Osteoblast (primary cell): ENCODE measurements around the gene TMA7. TPM values are rescaled to one million over a fixed set of nuclear protein-coding genes. Genes with fewer than 3 reads are reported as not detected.

Source experiments
- DNase-seq: peaks from one replicate; pipeline ENCODE4 v3.0.0; 2011; ENCODE audit warnings: low spot score, mixed read lengths; ENCODE audit not compliant: insufficient read length; ENCODE audit errors: missing footprints
- H2AFZ ChIP-seq: 2 replicates; pipeline ENCODE4 v1.6.0; 2011; ENCODE audit warnings: mild to moderate bottlenecking, low read length
- H3K27ac ChIP-seq: 2 replicates; pipeline ENCODE4 v1.5.1; 2011; ENCODE audit warnings: mild to moderate bottlenecking, low read depth, low read length, moderate library complexity
- H3K27me3 ChIP-seq: 2 replicates; pipeline ENCODE4 v1.6.0; 2012; ENCODE audit warnings: mild to moderate bottlenecking, control low read depth, inconsistent platforms, low read length, moderate library complexity; ENCODE audit not compliant: insufficient read depth
- H3K36me3 ChIP-seq: 2 replicates; pipeline ENCODE4 v1.5.1; 2011; ENCODE audit warnings: mild to moderate bottlenecking, low read length, control low read depth, moderate library complexity; ENCODE audit not compliant: insufficient read depth
- H3K4me1 ChIP-seq: 2 replicates; pipeline ENCODE4 v1.5.1; 2011; ENCODE audit warnings: mild to moderate bottlenecking, low read length, control low read depth, moderate library complexity; ENCODE audit not compliant: insufficient read depth
- H3K4me2 ChIP-seq: 2 replicates; pipeline ENCODE4 v1.6.0; 2011; ENCODE audit warnings: mild to moderate bottlenecking, low read length; ENCODE audit not compliant: insufficient read depth
- H3K4me3 ChIP-seq: fragments of 200-600 bp; sonication (generic); 3 replicates; pipeline ENCODE4 v1.5.1; 2012; ENCODE audit warnings: mild to moderate bottlenecking, low read length, inconsistent platforms; ENCODE audit not compliant: insufficient read depth
- H3K79me2 ChIP-seq: 2 replicates; pipeline ENCODE4 v1.6.0; 2012; ENCODE audit warnings: mild to moderate bottlenecking, low read length, control low read depth, inconsistent platforms; ENCODE audit not compliant: insufficient read depth
- H3K9me3 ChIP-seq: 2 replicates; pipeline ENCODE4 v1.5.1; 2011; ENCODE audit warnings: low read depth, low read length, control low read depth
- H4K20me1 ChIP-seq: 2 replicates; pipeline ENCODE4 v1.6.0; 2012; ENCODE audit warnings: mild to moderate bottlenecking, low read length, control low read depth; ENCODE audit not compliant: insufficient read depth
- CTCF ChIP-seq: IDR thresholded peaks from 2 replicates; pipeline ENCODE4 v1.5.1; 2011; ENCODE audit warnings: mild to moderate bottlenecking, low read depth, low read length, moderate library complexity; ENCODE audit errors: extremely low read depth
- total RNA-seq: library from RNA; depleted of rRNA; stranded (reverse); fragments of >200 nt; gene quantifications from 2 replicates; pipeline ENCODE4 v1.2.3, GENCODE V29; 2012

Gene TMA7
- total RNA-seq, 1 donor, result 128 TPM

GRCh38 chr3:48422681-48423080 is 17.4 kb upstream of the TMA7 start:
- DNase-seq, result peak; percentile 65
- H3K79me2 ChIP-seq, result no peaks in the 10 kb centered on the region
- H3K27ac ChIP-seq, result no peak overlapping the region
- no peak overlapping the region for H3K4me2 ChIP-seq
- peaks cover 5% of the 10 kb centered on the region for H3K27me3 ChIP-seq
- H2AFZ ChIP-seq, result no peak overlapping the region
- no peak for TF ChIP-seq CTCF
- H3K36me3 ChIP-seq, result no peaks in the 10 kb centered on the region
- no peak overlapping the region for H3K4me3 ChIP-seq
- H3K4me1 ChIP-seq, result peaks cover 6% of the 10 kb centered on the region
- H3K9me3 ChIP-seq, result no peaks in the 10 kb centered on the region
- H4K20me1 ChIP-seq, result peaks cover 9% of the 10 kb centered on the region

GRCh38 chr3:48423241-48423882 is 16.7 kb upstream of the TMA7 start:
- no peak for TF ChIP-seq CTCF
- no peaks in the 10 kb centered on the region for H3K36me3 ChIP-seq
- H3K4me3 ChIP-seq, result no peak overlapping the region
- H3K79me2 ChIP-seq, result no peaks in the 10 kb centered on the region
- no peaks in the 10 kb centered on the region for H3K9me3 ChIP-seq
- H3K27ac ChIP-seq, result no peak overlapping the region
- peaks cover 6% of the 10 kb centered on the region for H3K4me1 ChIP-seq
- no peak overlapping the region for H3K4me2 ChIP-seq
- H4K20me1 ChIP-seq, result peaks cover 15% of the 10 kb centered on the region
- DNase-seq, result peak; percentile 85
- H2AFZ ChIP-seq, result no peak overlapping the region
- H3K27me3 ChIP-seq, result peaks cover 10% of the 10 kb centered on the region

GRCh38 chr3:48423883-48424695 is 16.0 kb upstream of the TMA7 start:
- H3K4me2 ChIP-seq, result no peak overlapping the region
- no peaks in the 10 kb centered on the region for H3K9me3 ChIP-seq
- H3K36me3 ChIP-seq, result no peaks in the 10 kb centered on the region
- no peak overlapping the region for H3K27ac ChIP-seq
- H3K4me1 ChIP-seq, result peaks cover 6% of the 10 kb centered on the region
- H4K20me1 ChIP-seq, result peaks cover 16% of the 10 kb centered on the region
- H3K27me3 ChIP-seq, result peaks cover 12% of the 10 kb centered on the region
- H3K4me3 ChIP-seq, result no peak overlapping the region
- no peak overlapping the region for H2AFZ ChIP-seq
- TF ChIP-seq CTCF, result no peak
- DNase-seq, result peak; percentile 81
- H3K79me2 ChIP-seq, result no peaks in the 10 kb centered on the region

GRCh38 chr3:48425281-48425812 is 14.7 kb upstream of the TMA7 start:
- Histone ChIP-seq H4K20me1 (peaks cover 16% of the 10 kb centered on the region), H3K4me1 (peaks cover 13% of the 10 kb centered on the region), H3K27ac (no peak overlapping the region), H3K79me2 (no peaks in the 10 kb centered on the region), H3K9me3 (no peaks in the 10 kb centered on the region), H3K4me3 (no peak overlapping the region), H3K27me3 (peaks cover 12% of the 10 kb centered on the region), H2AFZ (no peak overlapping the region), H3K36me3 (no peaks in the 10 kb centered on the region), H3K4me2 (no peak overlapping the region)
- peak; percentile 80 for DNase-seq
- no peak for TF ChIP-seq CTCF
